BLaER1 treated with 17β-estradiol and CSF1 and Interleukin-3, amounts not matched to agents 10 nM and 100 nM (cell line): ENCODE results near the gene SLC35A3.
A peak's percentile ranks its signal among the peaks of the same experiment; 100 is the strongest.
"Not testable (repeated sequence)": the region's sequence is repeated elsewhere in the genome, so short reads cannot be mapped to it uniquely, and the experiment has no call there.

Experiments
- H3K27ac ChIP-seq, 11 experiments: shearing (Covaris generic); formaldehyde crosslinking; 2 replicates each; pipeline ENCODE4 v1.8.1; 2022
- H3K27me3 ChIP-seq, 11 experiments: shearing (Covaris generic); formaldehyde crosslinking; 2 replicates each; pipeline ENCODE4 v1.8.1; 2022
- H3K36me3 ChIP-seq, 11 experiments: shearing (Covaris generic); formaldehyde crosslinking; 2 replicates each; pipeline ENCODE4 v1.8.1; 2022
- H3K4me1 ChIP-seq, 10 experiments: shearing (Covaris generic); formaldehyde crosslinking; 2 replicates each; pipeline ENCODE4 v1.8.1; 2022
- H3K4me2 ChIP-seq, 11 experiments: shearing (Covaris generic); formaldehyde crosslinking; 2 replicates each; pipeline ENCODE4 v1.8.1; 2022
- H3K4me3 ChIP-seq, 10 experiments: shearing (Covaris generic); formaldehyde crosslinking; 2 replicates each; pipeline ENCODE4 v1.8.1; 2022
- H3K9ac ChIP-seq, 11 experiments: shearing (Covaris generic); formaldehyde crosslinking; 2 replicates each; pipeline ENCODE4 v1.8.1; 2022
- H3K9me3 ChIP-seq, 11 experiments: shearing (Covaris generic); formaldehyde crosslinking; replicated peaks in 1 of 11; 2 replicates each; pipeline ENCODE4 v1.8.1; 2022
- H4K20me1 ChIP-seq, 11 experiments: shearing (Covaris generic); formaldehyde crosslinking; 2 replicates each; pipeline ENCODE4 v1.8.1; 2022
- Cebpa-rat ChIP-seq, 11 experiments: shearing (Covaris generic); IDR thresholded peaks; 2 replicates each; pipeline ENCODE4 v1.8.1; 2022

SLC35A3 gene

DNA sequence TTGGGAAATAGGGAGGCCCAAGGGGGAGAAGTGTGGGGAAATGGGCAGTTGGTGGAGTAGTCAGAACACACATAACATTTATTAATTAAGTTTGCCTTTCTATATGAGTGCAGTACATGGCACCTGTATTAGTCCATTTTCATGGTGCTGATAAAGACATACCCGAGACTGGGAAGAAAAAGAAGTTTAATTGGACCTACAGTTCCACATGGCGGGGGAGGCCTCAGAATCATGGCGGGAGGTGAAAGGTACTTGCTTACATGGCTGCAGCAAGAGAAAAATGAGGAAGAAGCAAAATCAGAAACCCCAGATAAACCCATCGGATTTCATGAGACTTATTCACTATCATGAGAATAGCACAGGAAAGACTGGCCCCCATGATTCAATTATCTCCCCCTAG is 1.6 kb upstream of the SLC35A3 start:
- peaks cover 0 to 12% (median 4%) of the 10 kb centered on the region in 11 experiments; a peak in 7 of 22 replicates for H3K36me3 ChIP-seq
- peaks cover 0 to 11% (median 0%) of the 10 kb centered on the region in 11 experiments; a peak in 4 of 22 replicates for H4K20me1 ChIP-seq
- H3K27ac ChIP-seq = no peak overlapping the region
- H3K4me1 ChIP-seq = peaks cover 15 to 21% (median 16%) of the 10 kb centered on the region in 10 experiments; a peak in 19 of 20 replicates
- no peaks in the 10 kb centered on the region for H3K9me3 ChIP-seq
- H3K4me3 ChIP-seq = no peak overlapping the region
- no peaks in the 10 kb centered on the region for H3K27me3 ChIP-seq
- H3K9ac ChIP-seq = no peak overlapping the region
- no peak for TF ChIP-seq Cebpa-rat (IDR thresholded peaks at IDR 0.05)
- no peak overlapping the region for H3K4me2 ChIP-seq

DNA sequence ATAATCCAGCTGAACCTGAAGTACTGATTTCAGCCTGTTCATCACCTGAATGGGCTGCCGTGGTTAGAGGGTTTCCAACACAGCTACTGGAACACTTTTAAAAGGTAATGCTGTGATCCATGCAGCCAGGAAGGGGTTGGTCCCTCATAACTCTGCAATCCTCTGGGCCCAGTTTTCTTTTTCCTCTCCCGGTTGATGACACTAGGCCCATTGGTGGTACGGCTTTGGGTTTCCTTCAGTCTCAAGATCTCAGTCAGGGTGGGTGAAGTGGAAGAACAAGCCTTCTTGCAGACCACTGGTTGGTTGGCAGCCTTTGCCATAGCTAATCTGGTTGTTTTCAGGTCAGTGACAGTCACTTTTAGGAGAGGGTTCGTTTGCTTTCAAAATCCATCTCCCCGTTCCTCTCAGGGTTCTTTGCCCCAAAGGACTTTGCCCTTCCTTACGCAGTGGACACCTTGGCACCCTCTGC is 502 bp upstream of the SLC35A3 start:
- Histone ChIP-seq H3K36me3 (peaks cover 0 to 12% (median 5%) of the 10 kb centered on the region in 11 experiments; a peak in 12 of 22 replicates), H3K9ac (peak overlapping the region; percentile 75 to 88 (median 86)), H3K27me3 (no peaks in the 10 kb centered on the region), H3K4me1 (peaks cover 15 to 21% (median 16%) of the 10 kb centered on the region in 10 experiments; a peak in 19 of 20 replicates), H3K27ac (peak overlapping the region; percentile 64 to 84 (median 78); a peak in 21 of 22 replicates), H3K4me3 (peak overlapping the region; percentile 77 to 97 (median 88)), H3K4me2 (peak overlapping the region; percentile 69 to 93 (median 85)), H3K9me3 (no peaks in the 10 kb centered on the region), H4K20me1 (peaks cover 0 to 12% (median 0%) of the 10 kb centered on the region in 11 experiments; a peak in 5 of 22 replicates)
- no peak for TF ChIP-seq Cebpa-rat (IDR thresholded peaks at IDR 0.05)

DNA sequence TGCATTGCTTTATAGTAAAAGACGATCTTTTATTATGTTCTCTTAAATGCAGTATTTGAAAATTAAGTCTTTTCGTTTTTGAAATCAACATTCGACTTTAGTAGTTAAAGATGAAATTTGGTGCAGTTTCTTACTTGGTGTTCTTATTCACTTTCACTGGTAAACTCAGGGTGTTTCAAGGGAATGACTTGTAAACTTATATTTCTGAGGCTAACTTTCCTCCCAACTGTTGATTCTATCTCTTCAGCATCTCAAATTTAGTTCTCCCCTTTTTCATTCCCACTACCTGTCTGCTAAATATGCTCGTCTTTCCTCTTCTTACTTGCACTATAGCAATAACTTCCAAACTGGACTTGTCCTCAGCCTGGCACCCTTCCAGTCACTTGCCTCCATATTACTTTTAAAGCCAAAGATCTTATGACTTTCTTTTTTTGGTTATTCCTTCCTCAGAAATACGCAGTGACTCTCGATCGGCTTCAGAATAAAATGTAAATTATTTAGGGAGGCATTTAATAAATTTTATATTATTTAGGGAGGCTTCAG is 988 bp downstream of the SLC35A3 start:
- Histone ChIP-seq H3K9ac (peak overlapping the region; percentile 75 to 88 (median 86)), H3K27ac (peak overlapping the region in 8 of 11 experiments; percentile 72 to 84 (median 79); a peak in 11 of 22 replicates), H3K4me2 (peak overlapping the region; percentile 69 to 93 (median 85)), H3K36me3 (peaks cover 12 to 26% (median 19%) of the 10 kb centered on the region in 11 experiments), H3K4me3 (peak overlapping the region; percentile 77 to 97 (median 88)), H3K4me1 (peaks cover 15 to 21% (median 16%) of the 10 kb centered on the region in 10 experiments; a peak in 19 of 20 replicates), H4K20me1 (peaks cover 0 to 24% (median 0%) of the 10 kb centered on the region in 11 experiments; a peak in 5 of 22 replicates), H3K9me3 (no peaks in the 10 kb centered on the region), H3K27me3 (no peaks in the 10 kb centered on the region)
- no peak for TF ChIP-seq Cebpa-rat (IDR thresholded peaks at IDR 0.05)

DNA sequence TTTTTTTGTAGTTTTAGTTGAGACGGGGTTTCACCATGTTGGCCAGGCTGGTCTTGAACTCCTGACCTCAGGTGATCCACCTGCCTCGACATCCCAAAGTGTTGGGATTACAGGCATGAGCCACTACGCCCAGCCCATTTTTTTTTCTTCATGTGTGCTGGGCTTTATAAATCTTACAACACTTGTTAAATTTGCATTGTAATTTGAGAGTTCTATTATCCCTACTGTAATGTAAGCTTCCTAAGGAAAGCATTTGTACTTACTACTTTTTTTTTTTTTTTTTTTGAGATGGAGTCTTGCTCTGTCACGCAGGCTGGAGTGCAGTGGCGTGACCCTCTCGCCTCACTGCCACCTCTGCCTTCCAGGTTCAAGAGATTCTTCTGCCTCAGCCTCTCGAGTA is 2.3 kb downstream of the SLC35A3 start:
- H3K27me3 ChIP-seq, H3K9me3 ChIP-seq, H3K4me3 ChIP-seq, H3K9ac ChIP-seq, H3K27ac ChIP-seq: not testable (repeated sequence)
- peak overlapping the region in 2 of 11 experiments; percentile 5 to 86; a peak in 2 of 22 replicates for H3K4me2 ChIP-seq
- H3K36me3 ChIP-seq = peaks cover 24 to 39% (median 29%) of the 10 kb centered on the region in 11 experiments
- H3K4me1 ChIP-seq = peaks cover 15 to 21% (median 16%) of the 10 kb centered on the region in 10 experiments; a peak in 19 of 20 replicates
- peaks cover 0 to 32% (median 0%) of the 10 kb centered on the region in 11 experiments; a peak in 5 of 22 replicates for H4K20me1 ChIP-seq

DNA sequence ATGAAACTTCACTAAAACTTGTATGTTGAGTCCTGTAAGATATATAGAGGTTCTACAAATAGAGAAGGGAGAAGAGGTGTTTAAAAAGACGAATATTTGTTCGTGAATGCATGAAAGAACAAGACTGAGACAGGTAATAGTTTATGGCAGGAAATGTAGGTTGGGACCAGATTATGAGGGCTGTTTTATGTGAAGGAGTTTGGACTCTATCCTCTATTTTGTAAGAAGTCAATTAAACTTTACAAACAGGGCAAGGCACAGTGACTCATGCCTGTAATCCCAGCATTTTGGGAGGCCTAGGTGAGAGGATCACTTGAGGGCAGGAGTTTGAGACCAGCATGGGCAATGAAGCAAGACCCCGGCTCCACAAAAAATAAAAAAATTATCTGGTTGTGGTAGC is 5.7 kb downstream of the SLC35A3 start:
- no peak overlapping the region for H3K27ac ChIP-seq
- no peak for TF ChIP-seq Cebpa-rat (IDR thresholded peaks at IDR 0.05)
- no peak overlapping the region for H3K4me3 ChIP-seq
- H3K36me3 ChIP-seq = peaks cover 24 to 40% (median 32%) of the 10 kb centered on the region in 11 experiments
- H4K20me1 ChIP-seq = peaks cover 0 to 51% (median 3%) of the 10 kb centered on the region in 11 experiments; a peak in 7 of 22 replicates
- no peaks in the 10 kb centered on the region for H3K27me3 ChIP-seq
- no peak overlapping the region for H3K4me2 ChIP-seq
- no peaks in the 10 kb centered on the region for H3K9me3 ChIP-seq
- no peak overlapping the region for H3K9ac ChIP-seq
- H3K4me1 ChIP-seq = peaks cover 6 to 14% (median 8%) of the 10 kb centered on the region in 10 experiments; a peak in 18 of 20 replicates

DNA sequence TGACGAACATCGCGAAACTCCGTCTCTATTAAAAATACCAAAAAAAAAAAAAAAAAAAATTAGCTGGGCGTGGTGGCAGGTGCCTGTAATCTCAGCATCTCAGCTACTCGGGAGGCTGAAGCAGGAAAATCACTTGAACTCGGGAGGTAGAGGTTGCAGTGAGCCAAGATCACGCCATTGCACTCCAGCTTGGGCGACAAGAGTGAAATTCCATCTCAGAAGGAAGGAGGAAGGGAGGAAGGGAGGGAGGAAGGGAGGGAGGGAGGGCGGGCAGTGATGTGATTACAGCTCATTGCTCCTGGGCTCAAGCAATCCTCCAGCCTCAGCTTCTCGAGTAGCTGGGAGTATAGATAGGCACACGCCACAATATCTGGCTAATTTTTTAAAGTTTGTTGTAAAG is 7.5 kb downstream of the SLC35A3 start:
- not testable (repeated sequence) for H3K4me3 ChIP-seq
- peaks cover 0 to 49% (median 0%) of the 10 kb centered on the region in 11 experiments; a peak in 7 of 22 replicates for H4K20me1 ChIP-seq

DNA sequence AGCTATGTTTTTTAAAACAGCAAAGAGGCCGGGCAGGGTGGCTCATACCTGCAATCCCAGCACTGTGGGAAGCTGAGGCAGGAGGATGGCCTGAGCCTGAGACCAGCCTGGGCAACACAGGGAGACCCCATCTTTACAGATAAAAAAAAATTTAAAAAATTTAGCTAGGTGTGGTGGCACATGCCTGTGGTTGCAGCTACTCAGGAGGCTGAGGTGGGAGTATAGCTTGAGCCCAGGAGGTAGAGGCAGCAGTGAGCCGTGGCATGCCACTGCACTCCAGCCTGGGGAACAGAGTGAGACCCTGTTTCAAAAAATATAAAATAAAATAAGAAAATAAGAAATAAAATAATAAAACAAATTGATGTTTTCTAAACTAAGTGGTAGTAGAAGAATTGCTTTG is 8.4 kb downstream of the SLC35A3 start:
- no peaks in the 10 kb centered on the region for H3K27me3 ChIP-seq
- H3K27ac ChIP-seq = no peak overlapping the region
- no peak overlapping the region for H3K4me3 ChIP-seq
- peaks cover 0 to 42% (median 0%) of the 10 kb centered on the region in 11 experiments; a peak in 6 of 22 replicates for H4K20me1 ChIP-seq
- H3K9me3 ChIP-seq = peaks cover 0 to 3% (median 0%) of the 10 kb centered on the region in 11 experiments; a peak in 3 of 22 replicates
- no peaks in the 10 kb centered on the region for H3K4me1 ChIP-seq
- peaks cover 26 to 43% (median 34%) of the 10 kb centered on the region in 11 experiments for H3K36me3 ChIP-seq
- H3K4me2 ChIP-seq = no peak overlapping the region
- no peak overlapping the region for H3K9ac ChIP-seq
- no peak for TF ChIP-seq Cebpa-rat (IDR thresholded peaks at IDR 0.05)

More for the DNA sequence above, 7.5 kb downstream of the SLC35A3 start:
- H3K27me3 ChIP-seq, H3K4me2 ChIP-seq, H3K27ac ChIP-seq, H3K9me3 ChIP-seq, H3K9ac ChIP-seq, H3K4me1 ChIP-seq: not testable (repeated sequence)
- H3K36me3 ChIP-seq = peaks cover 24 to 45% (median 31%) of the 10 kb centered on the region in 11 experiments

DNA sequence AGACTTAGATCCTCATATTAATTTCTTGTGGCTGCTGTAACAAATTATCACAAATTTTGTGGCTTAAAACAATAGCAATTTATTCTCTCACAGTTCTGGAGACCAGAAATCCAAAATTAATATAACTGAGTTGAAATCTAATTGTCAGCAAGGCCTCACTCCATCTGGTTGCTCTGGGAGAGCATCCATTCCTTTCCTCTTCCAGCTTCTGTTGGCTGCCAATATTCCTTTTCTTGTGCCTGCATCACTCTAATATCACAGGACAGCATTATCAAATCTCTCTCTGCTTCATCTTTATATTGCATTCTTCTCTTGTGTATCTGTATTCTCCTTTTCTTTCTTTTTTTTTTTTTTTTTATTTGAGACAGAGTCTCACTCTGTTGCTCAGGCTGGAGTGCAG is 9.3 kb downstream of the SLC35A3 start:
- peaks cover 0 to 11% (median 5%) of the 10 kb centered on the region in 11 experiments; a peak in 14 of 22 replicates for H3K9me3 ChIP-seq

DNA sequence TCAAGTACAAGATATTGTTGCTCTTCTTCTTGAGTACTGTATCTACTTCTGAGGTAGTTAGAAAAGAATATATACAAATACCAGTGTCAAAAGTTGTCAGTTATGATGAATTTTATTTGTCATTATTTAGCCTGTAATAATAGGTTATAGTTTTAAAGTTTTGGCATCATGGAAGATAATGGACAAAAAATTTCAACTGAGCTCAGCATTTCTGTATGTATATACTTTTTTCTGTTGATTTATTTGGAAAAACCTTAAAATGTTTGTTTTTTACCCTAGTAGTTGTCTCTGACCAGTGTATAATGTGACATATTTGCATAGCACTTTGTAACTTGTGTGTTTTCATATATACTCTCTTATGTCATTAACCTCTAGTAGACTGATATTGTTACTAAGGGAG is 11.1 kb downstream of the SLC35A3 start:
- Histone ChIP-seq H3K4me3 (no peak overlapping the region), H3K27ac (no peak overlapping the region), H3K9me3 (peaks cover 13 to 27% (median 20%) of the 10 kb centered on the region in 11 experiments; a peak in 21 of 22 replicates), H3K36me3 (peaks cover 11 to 49% (median 24%) of the 10 kb centered on the region in 11 experiments; a peak in 21 of 22 replicates), H3K4me2 (no peak overlapping the region), H3K4me1 (no peaks in the 10 kb centered on the region), H4K20me1 (peaks cover 0 to 25% (median 0%) of the 10 kb centered on the region in 11 experiments; a peak in 5 of 22 replicates), H3K9ac (no peak overlapping the region), H3K27me3 (no peaks in the 10 kb centered on the region)
- TF ChIP-seq Cebpa-rat (IDR thresholded peaks at IDR 0.05) = no peak

More for the DNA sequence above, 9.3 kb downstream of the SLC35A3 start:
- H3K27me3 ChIP-seq = no peaks in the 10 kb centered on the region
- H3K4me3 ChIP-seq = no peak overlapping the region
- H3K4me2 ChIP-seq = no peak overlapping the region
- H3K27ac ChIP-seq = no peak overlapping the region
- H3K9ac ChIP-seq = no peak overlapping the region
- TF ChIP-seq Cebpa-rat (IDR thresholded peaks at IDR 0.05) = no peak
- peaks cover 26 to 50% (median 34%) of the 10 kb centered on the region in 11 experiments for H3K36me3 ChIP-seq
- peaks cover 0 to 41% (median 0%) of the 10 kb centered on the region in 11 experiments; a peak in 5 of 22 replicates for H4K20me1 ChIP-seq
- no peaks in the 10 kb centered on the region for H3K4me1 ChIP-seq
